HepG2 (cell line): Measurements from ENCODE around the gene RPL36AL. TPM values are rescaled to one million over a fixed set of nuclear protein-coding genes. Genes with fewer than 3 reads are reported as not detected.

ENCODE experiments used
- AKAP8 ChIP-seq: sonication (generic); formaldehyde crosslinking; IDR thresholded peaks from 2 replicates; pipeline ENCODE4 v1.5.1; 2020; ENCODE audit warnings: mild to moderate bottlenecking, missing genetic modification reagents
- DNMT1 ChIP-seq: sonication (generic); formaldehyde crosslinking; IDR thresholded peaks from 2 replicates; pipeline ENCODE4 v1.5.1; 2020; ENCODE audit warnings: mild to moderate bottlenecking, missing genetic modification reagents
- DNMT3B ChIP-seq: conservative IDR thresholded peaks from 2 replicates; pipeline ENCODE4 v1.6.1; 2016; ENCODE audit warnings: missing biosample characterization, control low read depth
- DR1 ChIP-seq: sonication (generic); formaldehyde crosslinking; IDR thresholded peaks from 2 replicates; pipeline ENCODE4 v1.8.0; 2021; ENCODE audit warnings: mild to moderate bottlenecking, missing genetic modification reagents, inconsistent platforms
- E2F1 ChIP-seq: sonication (generic); formaldehyde crosslinking; IDR thresholded peaks from 2 replicates; pipeline ENCODE4 v1.5.0; 2020; ENCODE audit warnings: missing genetic modification reagents
- E2F2 ChIP-seq: sonication (generic); formaldehyde crosslinking; IDR thresholded peaks from 2 replicates; pipeline ENCODE4 v1.4.0; 2020; ENCODE audit warnings: missing genetic modification reagents, borderline replicate concordance
- HMG20A ChIP-seq: IDR thresholded peaks from 2 replicates; pipeline ENCODE4 v1.6.1; 2016; ENCODE audit warnings: borderline replicate concordance
- IRF2 ChIP-seq: IDR thresholded peaks from 2 replicates; pipeline ENCODE4 v1.6.1; 2018; ENCODE audit warnings: missing genetic modification reagents, missing compliant biosample characterization
- NFRKB ChIP-seq: fragments of 450-650 bp; IDR thresholded peaks from 2 replicates; pipeline ENCODE4 v1.6.1; 2017
- NPAS2 ChIP-seq: sonication (generic); formaldehyde crosslinking; IDR thresholded peaks from 2 replicates; pipeline ENCODE4 v1.8.0; 2022; ENCODE audit warnings: mild to moderate bottlenecking, missing genetic modification reagents, borderline replicate concordance
- NR3C1 ChIP-seq: sonication (generic); formaldehyde crosslinking; IDR thresholded peaks from 2 replicates; pipeline ENCODE4 v1.4.0; 2020; ENCODE audit warnings: missing genetic modification reagents
- SRY ChIP-seq: sonication (generic); formaldehyde crosslinking; IDR thresholded peaks from 2 replicates; pipeline ENCODE4 v1.8.0; 2022; ENCODE audit warnings: mild to moderate bottlenecking, missing genetic modification reagents
- TCF7L2 ChIP-seq: IDR thresholded peaks from 2 replicates; pipeline ENCODE4 v1.6.1; 2011; ENCODE audit warnings: mild to moderate bottlenecking, low read depth, low read length, moderate library complexity
- U2AF2 ChIP-seq: fragments of 200-400 bp; formaldehyde crosslinking; IDR thresholded peaks from 2 replicates; pipeline ENCODE4 v1.6.1; 2017; ENCODE audit warnings: low read depth, mild to moderate bottlenecking, low read length
- ZKSCAN8 ChIP-seq: IDR thresholded peaks from 2 replicates; pipeline ENCODE4 v1.6.1; 2016; ENCODE audit warnings: borderline replicate concordance, missing genetic modification reagents, missing compliant biosample characterization
- ZNF143 ChIP-seq: sonication (generic); formaldehyde crosslinking; IDR thresholded peaks from 2 replicates; pipeline ENCODE4 v1.4.0; 2020; ENCODE audit warnings: missing genetic modification reagents
- ZNF33B ChIP-seq: sonication (generic); formaldehyde crosslinking; IDR thresholded peaks from 2 replicates; pipeline ENCODE4 v1.5.1; 2020; ENCODE audit warnings: mild to moderate bottlenecking, missing genetic modification reagents
- ZNF44 ChIP-seq: sonication (generic); formaldehyde crosslinking; IDR thresholded peaks from 2 replicates; pipeline ENCODE4 v1.5.1; 2020; ENCODE audit warnings: mild to moderate bottlenecking, missing genetic modification reagents
- ZNF512B ChIP-seq: sonication (generic); formaldehyde crosslinking; IDR thresholded peaks from 2 replicates; pipeline ENCODE4 v1.5.1; 2020; ENCODE audit warnings: missing genetic modification reagents, mild to moderate bottlenecking, borderline replicate concordance
- ZNF597 ChIP-seq: sonication (generic); formaldehyde crosslinking; IDR thresholded peaks from 2 replicates; pipeline ENCODE4 v1.5.0; 2020; ENCODE audit warnings: missing genetic modification reagents
- ZZZ3 ChIP-seq: sonication (generic); formaldehyde crosslinking; IDR thresholded peaks from 2 replicates; pipeline ENCODE4 v1.4.0; 2020; ENCODE audit warnings: missing genetic modification reagents, mild to moderate bottlenecking, borderline replicate concordance
- polyA plus RNA-seq, 8 experiments: library from polyadenylated mRNA; depleted of rRNA in 3 of 8; stranded (reverse) in 7 of 8; unstranded in 1 of 8; fragments of >200 nt; fragmentation: Illumina TruSeq in 4 of 8; extraction: Trizol in 4 of 8; gene quantifications; 2 replicates each; pipeline versions ENCODE4 v1.2.1 to v1.2.3, GENCODE V29; 2011 to 2016; ENCODE audit warnings: low read depth in 4 of 8, missing spikeins in 1 of 8, mixed read lengths in 1 of 8; ENCODE audit not compliant: insufficient read depth in 1 of 8
- total RNA-seq, 5 experiments: library from RNA; depleted of rRNA; stranded (reverse); fragments of >200 nt; fragmentation: Illumina TruSeq; extraction: Trizol; gene quantifications; 2 replicates each; pipeline ENCODE4 v1.2.3, GENCODE V29; 2016; ENCODE audit warnings: low read depth in 1 of 5
- TF ChIP-seq, protein P1 (sequence below): sonication (generic); formaldehyde crosslinking; IDR thresholded peaks from 2 replicates; pipeline ENCODE4 v1.9.0; 2021; ENCODE audit warnings: missing genetic modification reagents, borderline replicate concordance

RPL36AL gene
- total and polyA plus RNA-seq, 2 of the 13 experiments (the other 11 are each of a cell fraction or from before 2014, with no cell fraction given) = 90.0 to 294 TPM

GRCh38 chr14:49585803-49586672 is 34.4 kb downstream of the RPL36AL start, which contains the start of gene RPS29 (continued):
- TF ChIP-seq ZNF597 (CRISPR knock-in tag) (no peak), U2AF2 (no peak), ZNF33B (no peak), AKAP8 (CRISPR knock-in tag) (no peak), DNMT1 (no peak), TCF7L2 (no peak), DR1 (peak; percentile 91), ZNF44 (CRISPR knock-in tag) (no peak), HMG20A (CRISPR knock-in tag) (no peak), ZNF512B (CRISPR knock-in tag) (no peak), ZNF143 (CRISPR knock-in tag) (peak; percentile 89), ZZZ3 (CRISPR knock-in tag) (no peak), SRY (CRISPR knock-in tag) (peak; percentile 75; the same call in 1 of the 2 replicates), NR3C1 (CRISPR knock-in tag) (no peak), IRF2 (CRISPR knock-in tag) (peak; percentile 58), E2F2 (CRISPR knock-in tag) (no peak), ZKSCAN8 (CRISPR knock-in tag) (0 out of 2 replicates have a peak, but pooled peaks have one; percentile 55), DNMT3B (CRISPR knock-in tag) (no peak), NPAS2 (CRISPR knock-in tag) (no peak), NFRKB (no peak), E2F1 (CRISPR knock-in tag) (0 out of 2 replicates have a peak, but pooled peaks have one; percentile 50)
- TF ChIP-seq, protein P1, sequence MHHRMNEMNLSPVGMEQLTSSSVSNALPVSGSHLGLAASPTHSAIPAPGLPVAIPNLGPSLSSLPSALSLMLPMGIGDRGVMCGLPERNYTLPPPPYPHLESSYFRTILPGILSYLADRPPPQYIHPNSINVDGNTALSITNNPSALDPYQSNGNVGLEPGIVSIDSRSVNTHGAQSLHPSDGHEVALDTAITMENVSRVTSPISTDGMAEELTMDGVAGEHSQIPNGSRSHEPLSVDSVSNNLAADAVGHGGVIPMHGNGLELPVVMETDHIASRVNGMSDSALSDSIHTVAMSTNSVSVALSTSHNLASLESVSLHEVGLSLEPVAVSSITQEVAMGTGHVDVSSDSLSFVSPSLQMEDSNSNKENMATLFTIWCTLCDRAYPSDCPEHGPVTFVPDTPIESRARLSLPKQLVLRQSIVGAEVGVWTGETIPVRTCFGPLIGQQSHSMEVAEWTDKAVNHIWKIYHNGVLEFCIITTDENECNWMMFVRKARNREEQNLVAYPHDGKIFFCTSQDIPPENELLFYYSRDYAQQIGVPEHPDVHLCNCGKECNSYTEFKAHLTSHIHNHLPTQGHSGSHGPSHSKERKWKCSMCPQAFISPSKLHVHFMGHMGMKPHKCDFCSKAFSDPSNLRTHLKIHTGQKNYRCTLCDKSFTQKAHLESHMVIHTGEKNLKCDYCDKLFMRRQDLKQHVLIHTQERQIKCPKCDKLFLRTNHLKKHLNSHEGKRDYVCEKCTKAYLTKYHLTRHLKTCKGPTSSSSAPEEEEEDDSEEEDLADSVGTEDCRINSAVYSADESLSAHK (CRISPR knock-in tag) = no peak
